Prostate gland (tissue), 2 donors: Measurements from ENCODE around the gene COL4A1. TPM values are rescaled to one million over a fixed set of nuclear protein-coding genes. Genes with fewer than 3 reads are reported as not detected.

Experiments
- DNase-seq: peaks from one replicate; pipeline ENCODE4 v3.0.0-alpha.2; 2019; ENCODE audit warnings: low spot score
- H3K27ac ChIP-seq, 2 donors: fragments of 200-600 bp; sonication (generic); 2 replicates each; pipeline ENCODE4 v1.5.1; 2017 to 2019
- H3K27me3 ChIP-seq: fragments of 200-600 bp; sonication (generic); replicated peaks from 2 replicates; pipeline ENCODE4 v1.5.1; 2019; ENCODE audit not compliant: insufficient read depth
- H3K36me3 ChIP-seq, 2 donors: fragments of 200-600 bp; sonication (generic); 1 replicate in 1 of 2; 2 replicates in 1 of 2; pipeline versions ENCODE4 v1.5.1 to v1.8.1; 2017 to 2019
- H3K4me1 ChIP-seq: fragments of 200-600 bp; sonication (generic); replicated peaks from 2 replicates; pipeline ENCODE4 v1.5.1; 2019
- H3K4me3 ChIP-seq, 2 donors: fragments of 200-600 bp; sonication (generic); 2 replicates each; pipeline ENCODE4 v1.5.1; 2017 to 2019
- H3K9me3 ChIP-seq: fragments of 200-600 bp; sonication (generic); 2 replicates; pipeline ENCODE4 v1.5.1; 2017
- CTCF ChIP-seq, 4 experiments: fragments of 200-600 bp in 2 of 4; fragments of 450-650 bp in 2 of 4; sonication (generic) in 2 of 4; IDR thresholded peaks; 1 replicate in 3 of 4; 2 replicates in 1 of 4; pipeline ENCODE4 v1.5.1; 2016 to 2019; ENCODE audit warnings: antibody characterized with exemption in 4 of 4, mild to moderate bottlenecking in 2 of 4, moderate library complexity in 2 of 4
- POLR2A ChIP-seq: fragments of 450-650 bp; IDR thresholded peaks from one replicate; pipeline ENCODE4 v1.6.1; 2016; ENCODE audit warnings: antibody characterized with exemption, mild to moderate bottlenecking
- POLR2AphosphoS5 ChIP-seq: sonication (generic); formaldehyde crosslinking; IDR thresholded peaks from one replicate; pipeline ENCODE4 v1.6.1; 2017; ENCODE audit warnings: antibody characterized with exemption
- WGBS: methylation state at CpG from one replicate; pipeline ENCODE4 v1.1.5; 2018; 5-methylcytosine and 5-hydroxymethylcytosine counted together
- intact Hi-C: fragments of 100-400 bp; cut with DNase I; formaldehyde crosslinking; loops from one replicate; pipeline ENCODE4 v1.14.2; 2022
- total RNA-seq, 2 donors: library from RNA; depleted of rRNA; stranded (reverse); fragments of >200 nt; gene quantifications; one replicate each; pipeline ENCODE4 v1.1.0, GENCODE V29; 2016

The COL4A1 gene
- total RNA-seq, 2 donors from 2014 or later, result 37.3 to 132 TPM

DNA sequence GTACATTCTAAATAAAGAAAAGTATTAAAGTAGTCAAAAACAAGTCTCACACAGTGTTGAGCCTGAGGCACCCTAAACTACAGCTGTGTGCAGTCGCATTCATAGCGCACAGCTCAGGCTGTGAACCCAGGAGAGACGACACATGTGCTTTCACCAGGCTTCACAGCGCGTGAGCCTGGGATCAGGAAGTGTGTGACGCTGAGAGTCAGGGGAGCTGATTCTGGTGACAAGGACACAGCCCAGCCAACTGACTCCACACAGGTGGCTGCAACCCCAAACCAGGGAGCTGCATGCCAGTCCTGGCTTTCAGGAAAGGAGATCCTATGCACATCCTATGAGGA, 41.6 kb downstream of the COL4A1 start:
- no peak for DNase-seq
- Histone ChIP-seq H3K27me3 (no peaks in the 10 kb centered on the region), H3K4me1 (no peaks in the 10 kb centered on the region), H3K36me3 (no peaks in the 10 kb centered on the region), H3K4me3 (no peak overlapping the region), H3K9me3 (no peaks in the 10 kb centered on the region), H3K27ac (peak overlapping the region in 1 of 2 donors; percentile 21)
- intact Hi-C loops, result no loop called here
- WGBS, result 81% methylated on average over 6 of the region's 6 CpGs
- no peak for TF ChIP-seq POLR2A
- no peak for TF ChIP-seq CTCF (IDR thresholded peaks at IDR 0.05)
- TF ChIP-seq POLR2AphosphoS5, result no peak

DNA sequence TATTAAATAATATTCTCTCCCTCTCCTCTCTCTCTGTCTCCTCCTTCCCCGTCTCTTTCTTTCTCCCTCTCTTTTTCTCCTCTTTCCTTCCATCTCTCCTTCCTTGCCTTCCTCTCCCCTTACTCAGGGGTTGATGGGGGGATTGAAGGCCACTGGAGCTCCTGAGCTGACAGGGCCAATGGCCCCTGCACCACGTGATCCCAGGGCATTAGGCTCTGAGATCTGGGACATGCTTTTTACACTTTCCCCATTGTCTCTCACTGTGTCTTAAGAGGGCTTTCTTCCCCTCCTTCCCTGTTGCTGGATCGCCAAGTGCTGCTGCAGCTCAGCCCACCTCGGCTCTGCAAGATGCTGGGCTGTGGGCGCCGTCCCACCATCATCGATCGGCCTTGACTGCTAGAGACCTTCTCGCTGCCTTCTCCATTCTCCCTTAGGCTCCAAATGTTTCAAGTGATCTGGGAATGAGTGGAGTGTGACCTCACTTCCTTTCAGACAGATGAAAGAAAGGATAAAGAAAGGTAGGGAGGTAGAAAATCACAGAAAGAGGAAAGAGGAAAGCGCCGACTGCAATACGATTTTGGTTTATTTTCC, 42.2 kb downstream of the COL4A1 start:
- H3K36me3 ChIP-seq, result no peaks in the 10 kb centered on the region
- H3K27me3 ChIP-seq, result no peaks in the 10 kb centered on the region
- peak overlapping the region in 1 of 2 donors; percentile 21 for H3K27ac ChIP-seq
- no peak for DNase-seq
- intact Hi-C loops, result no loop called here
- no peak for TF ChIP-seq POLR2AphosphoS5
- no peak for TF ChIP-seq CTCF (IDR thresholded peaks at IDR 0.05)
- TF ChIP-seq POLR2A, result no peak
- WGBS, result 88% methylated on average over 12 of the region's 12 CpGs
- H3K4me3 ChIP-seq, result no peak overlapping the region
- no peaks in the 10 kb centered on the region for H3K9me3 ChIP-seq
- no peaks in the 10 kb centered on the region for H3K4me1 ChIP-seq

DNA sequence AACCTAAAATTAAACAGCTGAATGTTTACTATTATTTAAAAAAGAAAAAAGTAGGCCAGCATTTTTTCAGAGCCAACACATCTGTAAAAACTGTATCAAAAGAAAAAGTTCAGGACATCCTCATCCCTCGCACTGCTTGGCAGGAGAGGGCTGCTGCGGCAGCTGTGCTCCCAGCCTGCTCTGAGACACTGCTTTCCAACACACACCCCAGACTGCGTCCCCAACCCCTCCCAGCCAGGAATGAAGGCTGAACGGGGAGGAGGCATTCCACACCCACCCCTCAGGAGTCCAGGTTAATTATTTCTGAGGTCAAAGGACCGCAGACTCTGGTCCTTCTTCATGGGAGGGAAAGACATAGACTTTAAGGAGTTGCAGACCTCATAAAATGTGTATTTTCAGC, 43.1 kb downstream of the COL4A1 start:
- 18% methylated on average over 5 of the region's 5 CpGs for whole genome bisulfite sequencing

DNA sequence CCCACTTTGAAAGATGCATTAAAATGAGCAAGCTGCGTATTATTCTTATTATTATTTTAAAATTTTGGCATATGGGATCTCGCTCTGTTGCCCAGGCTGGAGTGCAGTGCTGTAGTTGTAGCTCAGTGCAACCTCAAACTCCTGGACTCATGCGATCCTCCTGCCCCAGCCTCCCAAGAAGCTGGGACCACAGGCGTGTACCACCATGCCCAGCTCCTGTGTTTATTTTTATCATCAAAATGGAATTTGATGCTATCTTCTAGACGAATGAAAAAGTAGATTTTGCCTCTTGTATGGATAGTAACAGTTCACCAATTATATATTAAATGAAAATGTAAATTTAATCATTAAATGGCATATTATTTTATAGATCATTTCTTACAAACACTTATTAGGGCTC, 43.6 kb downstream of the COL4A1 start:
- H3K36me3 ChIP-seq, result no peaks in the 10 kb centered on the region
- no peak for TF ChIP-seq POLR2AphosphoS5
- TF ChIP-seq POLR2A, result no peak
- no peak for TF ChIP-seq CTCF (IDR thresholded peaks at IDR 0.05)
- DNase-seq, result no peak
- H3K27ac ChIP-seq, result peak overlapping the region in 1 of 2 donors; percentile 46
- WGBS, result 60% methylated on average over 5 of the region's 5 CpGs
- H3K9me3 ChIP-seq, result no peaks in the 10 kb centered on the region
- H3K27me3 ChIP-seq, result no peaks in the 10 kb centered on the region
- no peaks in the 10 kb centered on the region for H3K4me1 ChIP-seq
- intact Hi-C loops, result no loop called here
- H3K4me3 ChIP-seq, result no peak overlapping the region

More for the DNA sequence above, 43.1 kb downstream of the COL4A1 start:
- Histone ChIP-seq H3K27ac (peak overlapping the region; percentile 21 to 36), H3K4me1 (no peaks in the 10 kb centered on the region), H3K27me3 (no peaks in the 10 kb centered on the region), H3K4me3 (no peak overlapping the region), H3K9me3 (no peaks in the 10 kb centered on the region), H3K36me3 (no peaks in the 10 kb centered on the region)
- DNase-seq, result no peak
- intact Hi-C loops, result no loop called here
- TF ChIP-seq POLR2A (no peak), CTCF (IDR thresholded peaks at IDR 0.05) (no peak), POLR2AphosphoS5 (no peak)

GRCh38 chr13:110262508-110263291, 44.3 kb downstream of the COL4A1 start:
- Histone ChIP-seq H3K27ac (peak overlapping the region in 1 of 2 donors; percentile 46), H3K9me3 (no peaks in the 10 kb centered on the region), H3K4me3 (no peak overlapping the region), H3K36me3 (no peaks in the 10 kb centered on the region), H3K4me1 (no peaks in the 10 kb centered on the region), H3K27me3 (no peaks in the 10 kb centered on the region)
- TF ChIP-seq POLR2AphosphoS5 (no peak), CTCF (IDR thresholded peaks at IDR 0.05) (no peak), POLR2A (no peak)
- WGBS, result 48% methylated on average over 11 of the region's 11 CpGs
- intact Hi-C loops, result no loop called here
- no peak for DNase-seq
